ENCODE measurements around the gene PDE4D.

DNA sequence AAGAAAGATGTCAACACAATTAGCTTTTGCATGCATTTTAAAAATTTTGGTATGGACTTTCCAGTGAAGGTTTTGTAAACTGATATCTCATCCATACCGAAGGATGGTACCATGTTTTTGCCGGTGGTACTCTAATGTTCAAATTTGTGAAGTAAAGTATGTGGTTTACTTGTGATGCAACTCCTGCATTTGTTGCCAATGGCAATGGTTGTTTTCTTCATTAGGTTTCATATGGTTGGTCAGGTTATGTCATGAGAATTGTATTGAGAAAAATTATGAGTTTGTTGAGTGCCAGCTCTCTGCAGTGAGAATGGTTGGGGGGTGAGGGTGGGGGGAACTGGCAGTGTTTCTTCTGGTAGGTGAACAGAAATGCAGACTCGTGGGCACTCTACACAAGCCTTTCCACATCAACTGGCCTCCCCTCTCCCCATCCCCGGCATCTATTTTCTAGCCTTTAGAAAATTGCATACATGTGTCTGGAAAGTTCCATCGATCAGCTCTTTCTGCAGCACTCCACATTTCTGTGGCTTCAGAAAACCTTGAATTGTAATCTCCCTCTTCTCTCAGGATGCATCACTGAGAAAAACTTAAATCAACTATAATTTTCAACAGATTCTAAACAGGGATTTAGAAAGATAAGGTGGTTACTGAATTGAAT lies 107.7 kb downstream of the PDE4D start:
- TF ChIP-seq CTCF (conservative IDR thresholded peaks at IDR 0.05; ENCODE audit: low read length) (no peak), EZH2phosphoT487 (IDR thresholded peaks at IDR 0.05; ENCODE audit: borderline replicate concordance, low read depth, low read length) (no peak)
